ENCODE results near the gene RPS2.

The RPS2 gene

GRCh38 chr16:1984347-1985225, 20.0 kb upstream of the RPS2 start:
- Histone ChIP-seq H3K27me3 (ENCODE audit: insufficient read depth, insufficient read length) (peaks cover 11% of the 10 kb centered on the region), H3K9me3 (ENCODE audit: insufficient read depth, low read length) (no peaks in the 10 kb centered on the region), H3K36me3 (ENCODE audit: insufficient read depth, insufficient read length, low read length) (peaks cover 39% of the 10 kb centered on the region), H3K9ac (ENCODE audit: insufficient read length, low read depth) (peak overlapping the region; percentile 97), H3K4me3 (ENCODE audit: insufficient read length, low read depth) (peak overlapping the region; percentile 89), H3K4me1 (ENCODE audit: insufficient read depth, insufficient read length) (peaks cover 38% of the 10 kb centered on the region)
- TF ChIP-seq YY1 (IDR thresholded peaks at IDR 0.05; ENCODE audit: insufficient read depth, insufficient read length) (no peak), ZNF274 (IDR thresholded peaks at IDR 0.05; ENCODE audit: low read depth, low read length) (no peak), SUZ12 (IDR thresholded peaks at IDR 0.05; ENCODE audit: extremely low read depth, insufficient read depth, insufficient read length) (no peak)
- no peak for DNase-seq (ENCODE audit: low read depth, low spot score)

GRCh38 chr16:1983544-1984346, 19.1 kb upstream of the RPS2 start, which contains the start of gene GFER:
TSS of gene GFER (plus strand) at chr16:1984193. CDS start at chr16:1984219, 26 bp downstream.
- Histone ChIP-seq H3K36me3 (ENCODE audit: insufficient read depth, insufficient read length, low read length) (peaks cover 47% of the 10 kb centered on the region), H3K9ac (ENCODE audit: insufficient read length, low read depth) (peak within 1 kb of the TSS; percentile 97), H3K4me1 (ENCODE audit: insufficient read depth, insufficient read length) (peaks cover 33% of the 10 kb centered on the region), H3K4me3 (ENCODE audit: insufficient read length, low read depth) (peak within 1 kb of the TSS; percentile 89), H3K9me3 (ENCODE audit: insufficient read depth, low read length) (no peaks in the 10 kb centered on the region), H3K27me3 (ENCODE audit: insufficient read depth, insufficient read length) (peaks cover 3% of the 10 kb centered on the region)
- TF ChIP-seq SUZ12 (IDR thresholded peaks at IDR 0.05; ENCODE audit: extremely low read depth, insufficient read depth, insufficient read length) (no peak), ZNF274 (IDR thresholded peaks at IDR 0.05; ENCODE audit: low read depth, low read length) (no peak), YY1 (IDR thresholded peaks at IDR 0.05; ENCODE audit: insufficient read depth, insufficient read length) (peak; percentile 90)
- DNase-seq (ENCODE audit: low read depth, low spot score): peak; percentile 92

GRCh38 chr16:1982991-1983543, 18.4 kb upstream of the RPS2 start:
- H3K4me3 ChIP-seq (ENCODE audit: insufficient read length, low read depth): peak overlapping the region; percentile 62
- no peaks in the 10 kb centered on the region for H3K9me3 ChIP-seq (ENCODE audit: insufficient read depth, low read length)
- no peaks in the 10 kb centered on the region for H3K27me3 ChIP-seq (ENCODE audit: insufficient read depth, insufficient read length)
- H3K4me1 ChIP-seq (ENCODE audit: insufficient read depth, insufficient read length): peaks cover 33% of the 10 kb centered on the region
- peak overlapping the region; percentile 88 for H3K9ac ChIP-seq (ENCODE audit: insufficient read length, low read depth)
- H3K36me3 ChIP-seq (ENCODE audit: insufficient read depth, insufficient read length, low read length): peaks cover 53% of the 10 kb centered on the region
- no peak for DNase-seq (ENCODE audit: low read depth, low spot score)
- no peak for TF ChIP-seq YY1 (IDR thresholded peaks at IDR 0.05; ENCODE audit: insufficient read depth, insufficient read length)
- TF ChIP-seq ZNF274 (IDR thresholded peaks at IDR 0.05; ENCODE audit: low read depth, low read length): no peak
- TF ChIP-seq SUZ12 (IDR thresholded peaks at IDR 0.05; ENCODE audit: extremely low read depth, insufficient read depth, insufficient read length): no peak

- Histone ChIP-seq H3K9me3 (ENCODE audit: insufficient read depth, low read length) (no peaks in the 10 kb centered on the region), H3K36me3 (ENCODE audit: insufficient read depth, insufficient read length, low read length) (peaks cover 56% of the 10 kb centered on the region), H3K4me1 (ENCODE audit: insufficient read depth, insufficient read length) (peaks cover 32% of the 10 kb centered on the region), H3K27me3 (ENCODE audit: insufficient read depth, insufficient read length) (no peaks in the 10 kb centered on the region), H3K4me3 (ENCODE audit: insufficient read length, low read depth) (no peak overlapping the region), H3K9ac (ENCODE audit: insufficient read length, low read depth) (peak overlapping the region; percentile 61)
- DNase-seq (ENCODE audit: low read depth, low spot score): no peak
- no peak for TF ChIP-seq SUZ12 (IDR thresholded peaks at IDR 0.05; ENCODE audit: extremely low read depth, insufficient read depth, insufficient read length)
- TF ChIP-seq YY1 (IDR thresholded peaks at IDR 0.05; ENCODE audit: insufficient read depth, insufficient read length): no peak
- TF ChIP-seq ZNF274 (IDR thresholded peaks at IDR 0.05; ENCODE audit: low read depth, low read length): no peak
These were observed 17.4 kb upstream of the RPS2 start for GRCh38 chr16:1982013-1982433.

GRCh38 chr16:1981398-1981836, 16.8 kb upstream of the RPS2 start, which contains the start of gene NOXO1:
TSS of gene NOXO1 (minus strand) at chr16:1981469. CDS start at chr16:1981179, 290 bp downstream.
- H3K4me3 ChIP-seq (ENCODE audit: insufficient read length, low read depth): no peak within 1 kb of the TSS
- peak within 1 kb of the TSS; percentile 61 for H3K9ac ChIP-seq (ENCODE audit: insufficient read length, low read depth)
- H3K36me3 ChIP-seq (ENCODE audit: insufficient read depth, insufficient read length, low read length): peaks cover 56% of the 10 kb centered on the region
- TF ChIP-seq ZNF274 (IDR thresholded peaks at IDR 0.05; ENCODE audit: low read depth, low read length) (no peak), SUZ12 (IDR thresholded peaks at IDR 0.05; ENCODE audit: extremely low read depth, insufficient read depth, insufficient read length) (no peak), YY1 (IDR thresholded peaks at IDR 0.05; ENCODE audit: insufficient read depth, insufficient read length) (no peak)
- no peaks in the 10 kb centered on the region for H3K27me3 ChIP-seq (ENCODE audit: insufficient read depth, insufficient read length)
- no peaks in the 10 kb centered on the region for H3K9me3 ChIP-seq (ENCODE audit: insufficient read depth, low read length)
- DNase-seq (ENCODE audit: low read depth, low spot score): no peak
- H3K4me1 ChIP-seq (ENCODE audit: insufficient read depth, insufficient read length): peaks cover 29% of the 10 kb centered on the region

- H3K9me3 ChIP-seq (ENCODE audit: insufficient read depth, low read length): no peaks in the 10 kb centered on the region
- no peak overlapping the region for H3K9ac ChIP-seq (ENCODE audit: insufficient read length, low read depth)
- peaks cover 56% of the 10 kb centered on the region for H3K36me3 ChIP-seq (ENCODE audit: insufficient read depth, insufficient read length, low read length)
- no peak overlapping the region for H3K4me3 ChIP-seq (ENCODE audit: insufficient read length, low read depth)
- DNase-seq (ENCODE audit: low read depth, low spot score): no peak
- TF ChIP-seq SUZ12 (IDR thresholded peaks at IDR 0.05; ENCODE audit: extremely low read depth, insufficient read depth, insufficient read length): no peak
- TF ChIP-seq ZNF274 (IDR thresholded peaks at IDR 0.05; ENCODE audit: low read depth, low read length): no peak
- no peak for TF ChIP-seq YY1 (IDR thresholded peaks at IDR 0.05; ENCODE audit: insufficient read depth, insufficient read length)
- H3K4me1 ChIP-seq (ENCODE audit: insufficient read depth, insufficient read length): peaks cover 22% of the 10 kb centered on the region
- H3K27me3 ChIP-seq (ENCODE audit: insufficient read depth, insufficient read length): no peaks in the 10 kb centered on the region
These were observed 16.1 kb upstream of the RPS2 start for GRCh38 chr16:1980770-1981087.
